OCI-LY7 (cell line): ENCODE measurements around the gene NFATC2. TPM values are rescaled to one million over a fixed set of nuclear protein-coding genes. Genes with fewer than 3 reads are reported as not detected.

Experiments
- BruUV-seq: library from RNA; stranded (reverse); fragments of 400-500 nt; replicated peaks from 2 replicates; lab custom pipeline; 2021; lab: Mats Ljungman, UMichigan
- CTCF ChIA-PET: fragments of 300-600 bp; sonication (Branson Sonifier 250); formaldehyde crosslinking; loops from one replicate; lab custom pipeline; 2022; ENCODE audit warnings: antibody characterized with exemption; ENCODE audit not compliant: unreplicated experiment; lab: Charles Lee
- POLR2A ChIA-PET: fragments of 300-600 bp; sonication (Branson Sonifier 250); formaldehyde crosslinking; loops from one replicate; lab custom pipeline; 2022; ENCODE audit warnings: antibody characterized with exemption; lab: Charles Lee
- DNase-seq: peaks from one replicate; pipeline ENCODE4 v3.0.0-alpha.2; 2015; ENCODE audit warnings: low spot score
- H2AFZ ChIP-seq: fragments of 200-600 bp; sonication (generic), shearing (Covaris generic); 2 replicates; pipeline ENCODE4 v1.6.1; 2014; ENCODE audit warnings: mild to moderate bottlenecking, antibody characterized with exemption, low read length, moderate library complexity
- H3K27ac ChIP-seq: fragments of 200-600 bp; sonication (generic); 2 replicates; pipeline ENCODE4 v1.5.1; 2014; ENCODE audit warnings: mixed run types, low read depth, mild to moderate bottlenecking, moderate library complexity, low read length, inconsistent platforms; ENCODE audit not compliant: poor library complexity, severe bottlenecking
- H3K36me3 ChIP-seq: fragments of 200-600 bp; sonication (generic); 2 replicates; pipeline ENCODE4 v1.6.1; 2014; ENCODE audit warnings: mild to moderate bottlenecking, antibody characterized with exemption, low read length, moderate library complexity, mixed read lengths; ENCODE audit not compliant: insufficient read depth
- H3K4me1 ChIP-seq: fragments of 200-600 bp; sonication (generic); 2 replicates; pipeline ENCODE4 v1.5.1; 2014; ENCODE audit warnings: mild to moderate bottlenecking, low read length; ENCODE audit not compliant: insufficient read depth, poor library complexity, severe bottlenecking
- H3K4me2 ChIP-seq: fragments of 200-600 bp; sonication (generic); 2 replicates; pipeline ENCODE4 v1.6.1; 2014; ENCODE audit warnings: mild to moderate bottlenecking, low read length
- H3K4me3 ChIP-seq: fragments of 200-600 bp; sonication (generic); 2 replicates; pipeline ENCODE4 v1.5.1; 2014; ENCODE audit warnings: mild to moderate bottlenecking, low read depth, low read length; ENCODE audit not compliant: poor library complexity, severe bottlenecking
- H3K79me2 ChIP-seq: fragments of 200-600 bp; sonication (generic); 2 replicates; pipeline ENCODE4 v1.6.1; 2016; ENCODE audit warnings: low read depth, mild to moderate bottlenecking, low read length, moderate library complexity, mixed read lengths; ENCODE audit not compliant: insufficient read depth
- H3K9me2 ChIP-seq: fragments of 200-600 bp; sonication (generic); 2 replicates; pipeline ENCODE4 v1.6.1; 2016; ENCODE audit warnings: mild to moderate bottlenecking, low read length, mixed read lengths; ENCODE audit not compliant: insufficient read depth
- H3K9me3 ChIP-seq: fragments of 200-600 bp; sonication (generic); 2 replicates; pipeline ENCODE4 v1.6.1; 2014; ENCODE audit warnings: mild to moderate bottlenecking, mixed run types, low read length, mixed read lengths
- H4K20me1 ChIP-seq: fragments of 200-600 bp; sonication (generic); 2 replicates; pipeline ENCODE4 v1.6.1; 2014; ENCODE audit warnings: mild to moderate bottlenecking, antibody characterized with exemption, low read length, moderate library complexity, mixed read lengths; ENCODE audit not compliant: insufficient read depth
- CTCF ChIP-seq: fragments of 200-600 bp; sonication (generic); conservative IDR thresholded peaks from 2 replicates; pipeline ENCODE4 v1.5.1; 2014; ENCODE audit warnings: mild to moderate bottlenecking, antibody characterized with exemption, low read length, moderate library complexity, mixed read lengths
- EZH2phosphoT487 ChIP-seq: fragments of 200-600 bp; sonication (generic); IDR thresholded peaks from 2 replicates; pipeline ENCODE4 v1.6.1; 2018; ENCODE audit warnings: low read depth, borderline replicate concordance, mild to moderate bottlenecking, mixed run types, antibody characterized with exemption, low read length, moderate library complexity, mixed read lengths
- intact Hi-C: fragments of 100-400 bp; cut with micrococcal nuclease; formaldehyde crosslinking; loops from one replicate; pipeline ENCODE4 v1.10.0; 2022; ENCODE audit not compliant: unreplicated experiment
- total RNA-seq, 2 experiments: library from RNA; depleted of rRNA in 1 of 2; stranded (reverse); fragments of >200 nt in 1 of 2; shearing (Covaris generic) in 1 of 2; gene quantifications; 2 replicates each; pipeline ENCODE4 v1.2.3, GENCODE V29; 2014 to 2022

NFATC2 gene
- total RNA-seq, 2 experiments from 2014 or later = 12.5 to 43.8 TPM

GRCh38 chr20:51439160-51439689, 103.3 kb downstream of the NFATC2 start:
- no TSS peak for BruUV-seq
- H3K9me2 ChIP-seq = no peaks in the 10 kb centered on the region
- no peak for TF ChIP-seq CTCF
- TF ChIP-seq EZH2phosphoT487 = no peak
- H3K79me2 ChIP-seq = no peaks in the 10 kb centered on the region
- peak overlapping the region; percentile 6 for H3K27ac ChIP-seq
- POLR2A ChIA-PET = no interaction called here
- H3K4me2 ChIP-seq = no peak overlapping the region
- H3K36me3 ChIP-seq = peaks cover 90% of the 10 kb centered on the region
- no peaks in the 10 kb centered on the region for H4K20me1 ChIP-seq
- intact Hi-C loops = no loop called here
- H3K4me1 ChIP-seq = peaks cover 50% of the 10 kb centered on the region
- H3K4me3 ChIP-seq = no peak overlapping the region
- DNase-seq = no peak
- no peak overlapping the region for H2AFZ ChIP-seq
- H3K9me3 ChIP-seq = no peaks in the 10 kb centered on the region; the same call in 1 of the 2 replicates
- CTCF ChIA-PET = no interaction called here

GRCh38 chr20:51438136-51438535, 104.4 kb downstream of the NFATC2 start:
- intact Hi-C loops = no loop called here
- no peak for DNase-seq
- CTCF ChIA-PET = interaction anchor here (0.6 kb wide), 1 partner anchor 27 kb away, joined by 4 read pairs; no protein-coding TSS in a partner anchor

More at GRCh38 chr20:51438136-51438535, 104.4 kb downstream of the NFATC2 start:
- no peaks in the 10 kb centered on the region for H4K20me1 ChIP-seq
- H3K79me2 ChIP-seq = no peaks in the 10 kb centered on the region
- no peak overlapping the region for H2AFZ ChIP-seq
- H3K4me2 ChIP-seq = no peak overlapping the region
- POLR2A ChIA-PET = interaction anchor here (0.8 kb wide), 1 partner anchor 14 kb away, joined by 4 read pairs; no protein-coding TSS in a partner anchor
- H3K4me1 ChIP-seq = peaks cover 50% of the 10 kb centered on the region
- H3K4me3 ChIP-seq = no peak overlapping the region
- TF ChIP-seq CTCF = no peak
- TF ChIP-seq EZH2phosphoT487 = no peak
- H3K9me2 ChIP-seq = no peaks in the 10 kb centered on the region
- no peaks in the 10 kb centered on the region; the same call in 1 of the 2 replicates for H3K9me3 ChIP-seq
- BruUV-seq = no TSS peak
- peaks cover 90% of the 10 kb centered on the region for H3K36me3 ChIP-seq
- H3K27ac ChIP-seq = no peak overlapping the region
